Testis (tissue), 3 donors: ENCODE data around the gene DCP1B. TPM values are rescaled to one million over a fixed set of nuclear protein-coding genes. Genes with fewer than 3 reads are reported as not detected.

ENCODE experiments used
- DNase-seq: peaks from one replicate; pipeline ENCODE4 v3.0.0-alpha.2; 2019
- H3K27ac ChIP-seq, 2 donors: fragments of 200-600 bp; sonication (generic); one replicate each; pipeline ENCODE4 v1.5.1; 2019
- H3K27me3 ChIP-seq: fragments of 200-600 bp; sonication (generic); one replicate; pipeline ENCODE4 v1.5.1; 2019
- H3K36me3 ChIP-seq: fragments of 200-600 bp; sonication (generic); one replicate; pipeline ENCODE4 v1.5.1; 2017; ENCODE audit warnings: low read depth; ENCODE audit errors: missing control alignments
- H3K4me1 ChIP-seq: fragments of 200-600 bp; sonication (generic); one replicate; pipeline ENCODE4 v1.5.1; 2019
- H3K4me3 ChIP-seq, 2 donors: fragments of 200-600 bp; sonication (generic); one replicate each; pipeline ENCODE4 v1.5.1; 2017 to 2019
- H3K9me3 ChIP-seq: fragments of 200-600 bp; sonication (generic); one replicate; pipeline ENCODE4 v1.5.1; 2017
- CTCF ChIP-seq, 3 experiments: fragments of 450-650 bp in 2 of 3; fragments of 200-600 bp in 1 of 3; sonication (generic) in 1 of 3; IDR thresholded peaks; one replicate each; pipeline ENCODE4 v1.5.1; 2016 to 2019; ENCODE audit warnings: antibody characterized with exemption in 3 of 3, mild to moderate bottlenecking in 2 of 3, moderate library complexity in 1 of 3
- POLR2A ChIP-seq: fragments of 450-650 bp; IDR thresholded peaks from one replicate; pipeline ENCODE4 v1.6.1; 2017; ENCODE audit warnings: antibody characterized with exemption, mild to moderate bottlenecking, moderate library complexity
- WGBS, 2 donors: methylation state at CpG; one replicate each; pipeline ENCODE4 v1.1.5; 2018; 5-methylcytosine and 5-hydroxymethylcytosine counted together
- intact Hi-C: fragments of 100-400 bp; cut with DNase I; formaldehyde crosslinking; loops from one replicate; pipeline ENCODE4 v1.15.1; 2023; ENCODE audit warnings: low total_unique reads
- polyA plus RNA-seq: library from polyadenylated mRNA; stranded (reverse); fragments of 350-450 nt; fragmentation: Illumina TruSeq; extraction: RNeasy Lipid Tissue Mini Kit (QIAGEN cat#74804); gene quantifications from one replicate; pipeline ENCODE4 v1.2.3, GENCODE V29; 2014; ENCODE audit warnings: low read depth, low replicate concordance; ENCODE audit not compliant: insufficient read depth
- total RNA-seq, 2 donors: library from RNA; depleted of rRNA; stranded (reverse); fragments of >200 nt; gene quantifications; one replicate each; pipeline ENCODE4 v1.2.3, GENCODE V29; 2016

DCP1B gene
- total and polyA plus RNA-seq, 3 donors from 2014 or later, result 36.6 to 56.1 (median 40.0) TPM

GRCh38 chr12:2043054-2043453 lies 38.8 kb upstream of the DCP1B start:
- Histone ChIP-seq H3K4me1 (no peaks in the 10 kb centered on the region), H3K27ac (no peak overlapping the region), H3K9me3 (no peaks in the 10 kb centered on the region), H3K36me3 (no peaks in the 10 kb centered on the region), H3K27me3 (no peaks in the 10 kb centered on the region), H3K4me3 (no peak overlapping the region)
- intact Hi-C loops, result no loop called here
- WGBS, 2 donors, result 96 to 97% methylated on average over 2 of the region's 2 CpGs
- no peak for DNase-seq
- TF ChIP-seq POLR2A, result no peak
- TF ChIP-seq CTCF (IDR thresholded peaks at IDR 0.05), result no peak

- intact Hi-C loops, result loop anchor here (10.0 kb wide), 1 partner anchor 234 kb away; no protein-coding TSS in a partner anchor
- no peak overlapping the region for H3K27ac ChIP-seq
- no peaks in the 10 kb centered on the region for H3K9me3 ChIP-seq
- H3K4me3 ChIP-seq, result no peak overlapping the region
- peaks cover 5% of the 10 kb centered on the region for H3K4me1 ChIP-seq
- no peaks in the 10 kb centered on the region for H3K27me3 ChIP-seq
- no peak for DNase-seq
- no peaks in the 10 kb centered on the region for H3K36me3 ChIP-seq
- TF ChIP-seq POLR2A (no peak), CTCF (IDR thresholded peaks at IDR 0.05) (no peak)
Measured at GRCh38 chr12:2039034-2039433, 34.8 kb upstream of the DCP1B start.

- peak overlapping the region in 1 of 2 donors; percentile 35 for H3K4me3 ChIP-seq
- intact Hi-C loops, result loop anchor here (10.0 kb wide), 1 partner anchor 231 kb away; no protein-coding TSS in a partner anchor
- TF ChIP-seq POLR2A, result no peak
- no peaks in the 10 kb centered on the region for H3K27me3 ChIP-seq
- peaks cover 5% of the 10 kb centered on the region for H3K4me1 ChIP-seq
- no peaks in the 10 kb centered on the region for H3K36me3 ChIP-seq
- DNase-seq, result no peak
- H3K27ac ChIP-seq, result no peak overlapping the region
- H3K9me3 ChIP-seq, result no peaks in the 10 kb centered on the region
- WGBS, 2 donors, result 38 to 42% methylated on average over 15 of the region's 15 CpGs
Measured at GRCh38 chr12:2035431-2036055, 31.3 kb upstream of the DCP1B start.

- H3K27ac ChIP-seq, result no peak overlapping the region
- 8 to 9% methylated on average over 41 to 47 of the region's 47 CpGs for WGBS, 2 donors
Measured at GRCh38 chr12:2034633-2035430, 30.6 kb upstream of the DCP1B start.

More at GRCh38 chr12:2034633-2035430, 30.6 kb upstream of the DCP1B start:
- peak; percentile 92 for DNase-seq
- intact Hi-C loops, result loop anchor here (10.0 kb wide), 1 partner anchor 230 kb away; no protein-coding TSS in a partner anchor
- Histone ChIP-seq H3K4me3 (peak overlapping the region in 1 of 2 donors; percentile 35), H3K36me3 (no peaks in the 10 kb centered on the region), H3K27me3 (no peaks in the 10 kb centered on the region), H3K4me1 (peaks cover 5% of the 10 kb centered on the region), H3K9me3 (no peaks in the 10 kb centered on the region)
- TF ChIP-seq CTCF (IDR thresholded peaks at IDR 0.05) (peak; percentile 90 to 94 (median 90)), POLR2A (no peak)
